H9 (cell line): ENCODE results near the gene GRIP1. TPM values are rescaled to one million over a fixed set of nuclear protein-coding genes. Genes with fewer than 3 reads are reported as not detected.

Source experiments
- DNase-seq: peaks from one replicate; pipeline ENCODE4 v3.0.0-alpha.2; 2017
- H2AFZ ChIP-seq: one replicate; pipeline ENCODE4 v1.6.1; 2013; ENCODE audit warnings: mild to moderate bottlenecking, low read length, control low read depth, moderate library complexity
- H2AK5ac ChIP-seq: 2 replicates; pipeline ENCODE4 v1.6.1; 2013; ENCODE audit warnings: low read length, control low read depth, mixed read lengths; ENCODE audit not compliant: insufficient read length
- H2BK120ac ChIP-seq: one replicate; pipeline ENCODE4 v1.6.1; 2013; ENCODE audit warnings: low read depth, mild to moderate bottlenecking, low read length, control low read depth, inconsistent platforms; ENCODE audit not compliant: poor library complexity, severe bottlenecking
- H2BK12ac ChIP-seq: 2 replicates; pipeline ENCODE4 v1.6.1; 2013; ENCODE audit warnings: low read length, control low read depth, mixed read lengths, low read depth; ENCODE audit not compliant: insufficient read length
- H2BK15ac ChIP-seq: 2 replicates; pipeline ENCODE4 v1.6.1; 2013; ENCODE audit warnings: low read depth, low read length, control low read depth
- H2BK20ac ChIP-seq: one replicate; pipeline ENCODE4 v1.6.1; 2013; ENCODE audit warnings: low read depth, mild to moderate bottlenecking, low read length, control low read depth, inconsistent platforms; ENCODE audit not compliant: poor library complexity, severe bottlenecking
- H2BK5ac ChIP-seq: 2 replicates; pipeline ENCODE4 v1.6.1; 2013; ENCODE audit warnings: low read length, control low read depth, mixed read lengths; ENCODE audit not compliant: insufficient read length
- H3K14ac ChIP-seq: 2 replicates; pipeline ENCODE4 v1.6.1; 2013; ENCODE audit warnings: low read length, control low read depth; ENCODE audit not compliant: insufficient read depth
- H3K18ac ChIP-seq: 2 replicates; pipeline ENCODE4 v1.6.1; 2013; ENCODE audit warnings: low read depth, mild to moderate bottlenecking, mixed read lengths, low read length, control low read depth; ENCODE audit not compliant: insufficient read length
- H3K23ac ChIP-seq: 2 replicates; pipeline ENCODE4 v1.6.1; 2013; ENCODE audit warnings: low read length, control low read depth, mixed read lengths, low read depth; ENCODE audit not compliant: insufficient read length
- H3K23me2 ChIP-seq: 2 replicates; pipeline ENCODE4 v1.6.1; 2013; ENCODE audit warnings: low read depth, mild to moderate bottlenecking, mixed read lengths, low read length, control low read depth; ENCODE audit not compliant: insufficient read length, poor library complexity, severe bottlenecking
- H3K27ac ChIP-seq: 2 replicates; pipeline ENCODE4 v1.5.1; 2013; ENCODE audit warnings: low read length, control low read depth, mixed read lengths, low read depth; ENCODE audit not compliant: insufficient read length
- H3K27me3 ChIP-seq: 2 replicates; pipeline ENCODE4 v1.6.1; 2013; ENCODE audit warnings: low read length, control low read depth, inconsistent platforms; ENCODE audit not compliant: insufficient read depth
- H3K4ac ChIP-seq: 2 replicates; pipeline ENCODE4 v1.6.1; 2013; ENCODE audit warnings: low read depth, mild to moderate bottlenecking, control low read depth, inconsistent platforms, low read length, moderate library complexity
- H3K4me1 ChIP-seq: 2 replicates; pipeline ENCODE4 v1.6.1; 2013; ENCODE audit warnings: low read length, control low read depth, inconsistent platforms; ENCODE audit not compliant: insufficient read depth
- H3K4me2 ChIP-seq: 2 replicates; pipeline ENCODE4 v1.6.1; 2013; ENCODE audit warnings: low read length, control low read depth, mixed read lengths; ENCODE audit not compliant: insufficient read length, insufficient read depth
- H3K56ac ChIP-seq: 2 replicates; pipeline ENCODE4 v1.6.1; 2013; ENCODE audit warnings: low read depth, mild to moderate bottlenecking, mixed read lengths, low read length, control low read depth; ENCODE audit not compliant: insufficient read length
- H3K79me1 ChIP-seq: 2 replicates; pipeline ENCODE4 v1.6.1; 2013; ENCODE audit warnings: low read depth, mild to moderate bottlenecking, moderate library complexity, low read length, control low read depth, inconsistent platforms; ENCODE audit not compliant: insufficient read depth, poor library complexity, severe bottlenecking
- H3K79me2 ChIP-seq: 2 replicates; pipeline ENCODE4 v1.6.1; 2013; ENCODE audit warnings: low read length, control low read depth, inconsistent platforms; ENCODE audit not compliant: insufficient read depth
- H3K9ac ChIP-seq: 2 replicates; pipeline ENCODE4 v1.6.1; 2013; ENCODE audit warnings: low read length, control low read depth, mixed read lengths; ENCODE audit not compliant: insufficient read length; ENCODE audit errors: extremely low read depth
- H3K9me3 ChIP-seq: one replicate; pipeline ENCODE4 v1.6.1; 2013; ENCODE audit warnings: low read depth, low read length, inconsistent platforms; ENCODE audit not compliant: control insufficient read depth
- H3T11ph ChIP-seq: one replicate; pipeline ENCODE4 v1.6.1; 2013; ENCODE audit warnings: mild to moderate bottlenecking, low read length, control low read depth, inconsistent platforms
- H4K20me1 ChIP-seq: one replicate; pipeline ENCODE4 v1.6.1; 2013; ENCODE audit not compliant: control insufficient read depth, insufficient read length, insufficient read depth
- H4K5ac ChIP-seq: 2 replicates; pipeline ENCODE4 v1.6.1; 2013; ENCODE audit warnings: low read depth, mild to moderate bottlenecking, mixed read lengths, low read length, control low read depth; ENCODE audit not compliant: insufficient read length
- H4K8ac ChIP-seq: replicated peaks from 2 replicates; pipeline ENCODE4 v1.6.1; 2013; ENCODE audit warnings: low read length, control low read depth, mixed read lengths, low read depth; ENCODE audit not compliant: insufficient read length
- H4K91ac ChIP-seq: 2 replicates; pipeline ENCODE4 v1.6.1; 2013; ENCODE audit warnings: low read depth, mild to moderate bottlenecking, moderate library complexity, mixed read lengths, low read length, control low read depth; ENCODE audit not compliant: insufficient read length
- H3K27ac Mint-ChIP-seq, 3 experiments: 2 replicates in 2 of 3; 3 replicates in 1 of 3; pipeline ENCODE4 v1.8.0; 2020 to 2021; ENCODE audit warnings: mixed read lengths in 3 of 3, mild to moderate bottlenecking in 1 of 3, moderate library complexity in 1 of 3
- H3K27me3 Mint-ChIP-seq: 2 replicates; pipeline ENCODE4 v1.8.0; 2021; ENCODE audit warnings: low read depth, mild to moderate bottlenecking, moderate library complexity, mixed read lengths
- H3K36me3 Mint-ChIP-seq, 3 experiments: 2 replicates in 2 of 3; 3 replicates in 1 of 3; pipeline ENCODE4 v1.8.0; 2020 to 2021; ENCODE audit warnings: low read depth in 3 of 3, mixed read lengths in 3 of 3; ENCODE audit not compliant: insufficient read depth in 1 of 3
- H3K4me1 Mint-ChIP-seq, 2 experiments: 2 replicates each; pipeline ENCODE4 v1.8.0; 2020; ENCODE audit warnings: mixed read lengths in 2 of 2
- H3K4me3 Mint-ChIP-seq, 2 experiments: 2 replicates in 1 of 2; 3 replicates in 1 of 2; pipeline ENCODE4 v1.8.0; 2020 to 2021; ENCODE audit warnings: mild to moderate bottlenecking in 2 of 2, mixed read lengths in 2 of 2, moderate library complexity in 1 of 2
- H3K9me3 Mint-ChIP-seq, 2 experiments: 2 replicates in 1 of 2; 3 replicates in 1 of 2; pipeline ENCODE4 v1.8.0; 2020; ENCODE audit warnings: mild to moderate bottlenecking in 2 of 2, mixed read lengths in 2 of 2, moderate library complexity in 1 of 2
- CTCF ChIP-seq: fragments of 200-600 bp; sonication (generic); conservative IDR thresholded peaks from 3 replicates; pipeline ENCODE4 v1.8.0; 2021; ENCODE audit warnings: antibody characterized with exemption, mild to moderate bottlenecking
- total RNA-seq: library from RNA; stranded (reverse); gene quantifications from 2 replicates; pipeline ENCODE4 v1.2.1, GENCODE V29; 2021

GRIP1 gene
- total RNA-seq, 1 experiment from 2014 or later, result 19.5 TPM

GRCh38 chr12:66623455-66623854 lies 55.4 kb downstream of the GRIP1 start:
- Histone ChIP-seq H3K79me2 (no peaks in the 10 kb centered on the region), H2BK12ac (no peak overlapping the region), H4K20me1 (no peaks in the 10 kb centered on the region), H2BK5ac (no peak overlapping the region), H3K4me1 (peaks cover 5% of the 10 kb centered on the region; the same call in 1 of the 2 replicates), H3K56ac (no peak overlapping the region), H2AFZ (no peak overlapping the region), H3K27ac (no peak overlapping the region), H3K4ac (no peak overlapping the region), H3K79me1 (no peaks in the 10 kb centered on the region), H3K23ac (no peak overlapping the region), H3K14ac (no peak overlapping the region), H4K8ac (no peak overlapping the region), H3K4me2 (no peak overlapping the region), H4K91ac (no peak overlapping the region), H3T11ph (no peak overlapping the region), H2AK5ac (no peak overlapping the region), H3K9ac (no peak overlapping the region), H3K23me2 (no peaks in the 10 kb centered on the region), H2BK120ac (no peak overlapping the region), H3K9me3 (no peaks in the 10 kb centered on the region), H2BK15ac (no peak overlapping the region), H4K5ac (no peak overlapping the region), H2BK20ac (no peak overlapping the region), H3K18ac (no peak overlapping the region), H3K27me3 (no peaks in the 10 kb centered on the region)
- Mint-ChIP-seq H3K4me3 (no peak overlapping the region), H3K9me3 (no peaks in the 10 kb centered on the region), H3K36me3 (no peaks in the 10 kb centered on the region), H3K4me1 (peaks cover 25 to 28% of the 10 kb centered on the region in 2 experiments), H3K27ac (no peak overlapping the region; a peak in 1 of 7 replicates), H3K27me3 (no peaks in the 10 kb centered on the region)
- no peak for TF ChIP-seq CTCF
- DNase-seq, result no peak
